H1 (cell line): ENCODE results near the gene PPP4R3A. TPM values are rescaled to one million over a fixed set of nuclear protein-coding genes. Genes with fewer than 3 reads are reported as not detected.

ENCODE experiments used
- CTCF ChIA-PET: fragments of 300-600 bp; sonication (Branson Sonifier 250); formaldehyde crosslinking; loops from one replicate; lab custom pipeline; 2021; ENCODE audit not compliant: partially characterized antibody; lab: Charles Lee
- POLR2A ChIA-PET: fragments of 300-600 bp; sonication (Branson Sonifier 250); formaldehyde crosslinking; loops from one replicate; lab custom pipeline; 2021; ENCODE audit warnings: inconsistent platforms; ENCODE audit not compliant: partially characterized antibody; lab: Charles Lee
- DNase-seq, 2 experiments: peaks; one replicate each; pipeline versions ENCODE4 v3.0.0 to v3.0.0-alpha.2; 2010 to 2022; ENCODE audit warnings: low spot score in 2 of 2, low read depth in 1 of 2, mixed read lengths in 1 of 2
- FAIRE-seq: peaks from 2 replicates; lab custom pipeline; 2011; peaks lifted over from hg19 to GRCh38; lab: Jason Lieb, UNC
- H2AFZ ChIP-seq: 2 replicates; pipeline ENCODE4 v1.8.1; 2012; ENCODE audit warnings: low read length, inconsistent platforms
- H2AK5ac ChIP-seq: 2 replicates; pipeline ENCODE4 v1.6.1; 2013; ENCODE audit warnings: low read depth, low read length
- H2BK120ac ChIP-seq: replicated peaks from 2 replicates; pipeline ENCODE3; 2013; ENCODE audit warnings: low read depth, low read length, inconsistent platforms
- H2BK12ac ChIP-seq: 2 replicates; pipeline ENCODE4 v1.6.1; 2013; ENCODE audit warnings: low read depth, low read length
- H2BK15ac ChIP-seq: 2 replicates; pipeline ENCODE4 v1.6.1; 2013; ENCODE audit warnings: low read length
- H2BK20ac ChIP-seq: 2 replicates; pipeline ENCODE4 v1.6.1; 2013; ENCODE audit warnings: low read length
- H2BK5ac ChIP-seq: 2 replicates; pipeline ENCODE4 v1.6.1; 2013; ENCODE audit warnings: low read depth, low read length
- H3K14ac ChIP-seq: 2 replicates; pipeline ENCODE4 v1.6.1; 2013; ENCODE audit warnings: inconsistent platforms; ENCODE audit not compliant: insufficient read length
- H3K18ac ChIP-seq: 2 replicates; pipeline ENCODE4 v1.6.1; 2013; ENCODE audit warnings: low read length; ENCODE audit errors: extremely low read depth
- H3K23ac ChIP-seq: 2 replicates; pipeline ENCODE4 v1.6.1; 2013; ENCODE audit warnings: inconsistent platforms; ENCODE audit not compliant: insufficient read length
- H3K23me2 ChIP-seq: 2 replicates; pipeline ENCODE4 v1.6.1; 2013; ENCODE audit warnings: low read depth, low read length
- H3K27ac ChIP-seq: 2 replicates; pipeline ENCODE4 v1.6.1; 2011; ENCODE audit warnings: low read depth, low read length, inconsistent platforms
- H3K27me3 ChIP-seq, 4 experiments: replicated peaks in 1 of 4; 1 replicate in 1 of 4; 2 replicates in 3 of 4; pipeline versions ENCODE4 v1.6.1 to v1.8.1; 2011 to 2013; ENCODE audit warnings: low read length in 3 of 4, mild to moderate bottlenecking in 3 of 4, inconsistent platforms in 2 of 4, mixed read lengths in 2 of 4, moderate library complexity in 1 of 4; ENCODE audit not compliant: control insufficient read depth in 3 of 4, insufficient read depth in 3 of 4; ENCODE audit errors: extremely low read depth in 1 of 4
- H3K36me3 ChIP-seq, 4 experiments: 2 replicates each; pipeline versions ENCODE4 v1.6.1 to v1.8.1; 2011 to 2013; ENCODE audit warnings: mild to moderate bottlenecking in 4 of 4, low read length in 3 of 4, moderate library complexity in 2 of 4, control low read depth in 1 of 4, inconsistent platforms in 1 of 4; ENCODE audit not compliant: insufficient read depth in 4 of 4, control insufficient read depth in 2 of 4
- H3K4ac ChIP-seq: replicated peaks from 2 replicates; pipeline ENCODE3; 2013; ENCODE audit warnings: low read length, low read depth, mixed read lengths, inconsistent platforms; ENCODE audit not compliant: insufficient read length
- H3K4me1 ChIP-seq, 4 experiments: replicated peaks in 1 of 4; 1 replicate in 1 of 4; 2 replicates in 3 of 4; pipeline versions ENCODE4 v1.6.1 to v1.8.1; 2011 to 2013; ENCODE audit warnings: low read length in 3 of 4, inconsistent platforms in 2 of 4, mixed read lengths in 1 of 4; ENCODE audit not compliant: insufficient read depth in 4 of 4, control insufficient read depth in 3 of 4
- H3K4me2 ChIP-seq, 2 experiments: 2 replicates each; pipeline versions ENCODE4 v1.6.1 to v1.8.1; 2011 to 2013; ENCODE audit warnings: low read depth in 2 of 2, low read length in 2 of 2, control low read depth in 1 of 2, inconsistent platforms in 1 of 2, mild to moderate bottlenecking in 1 of 2; ENCODE audit not compliant: insufficient read depth in 1 of 2
- H3K4me3 ChIP-seq, 4 experiments: fragments of 200-600, 300-600 bp in 1 of 4; sonication (generic), shearing (Covaris generic), sonication (Bioruptor Twin) in 1 of 4; 2 replicates each; pipeline versions ENCODE4 v1.5.1 to v1.8.1; 2011 to 2016; ENCODE audit warnings: low read length in 4 of 4, low read depth in 3 of 4, control low read depth in 2 of 4, inconsistent platforms in 2 of 4, mild to moderate bottlenecking in 2 of 4, mixed read lengths in 1 of 4, moderate library complexity in 1 of 4; ENCODE audit not compliant: insufficient read depth in 2 of 4; ENCODE audit errors: extremely low read depth in 1 of 4
- H3K56ac ChIP-seq: replicated peaks from 2 replicates; pipeline ENCODE3; 2013; ENCODE audit warnings: low read depth, mild to moderate bottlenecking, mixed read lengths, low read length, inconsistent platforms; ENCODE audit not compliant: insufficient read length
- H3K79me1 ChIP-seq: 2 replicates; pipeline ENCODE4 v1.6.1; 2013; ENCODE audit warnings: low read depth, low read length, control low read depth
- H3K79me2 ChIP-seq, 2 experiments: 2 replicates each; pipeline versions ENCODE4 v1.6.1 to v1.8.1; 2012 to 2013; ENCODE audit warnings: low read length in 2 of 2, mild to moderate bottlenecking in 2 of 2, inconsistent platforms in 1 of 2; ENCODE audit not compliant: insufficient read depth in 2 of 2, control insufficient read depth in 1 of 2
- H3K9ac ChIP-seq, 4 experiments: replicated peaks in 1 of 4; 1 replicate in 1 of 4; 2 replicates in 3 of 4; pipeline versions ENCODE4 v1.6.1 to v1.8.1; 2011 to 2013; ENCODE audit warnings: low read depth in 3 of 4, low read length in 3 of 4, control low read depth in 2 of 4, mild to moderate bottlenecking in 2 of 4, moderate library complexity in 2 of 4, inconsistent platforms in 1 of 4; ENCODE audit errors: extremely low read depth in 1 of 4
- H3K9me3 ChIP-seq, 2 experiments: 2 replicates each; pipeline versions ENCODE4 v1.6.1 to v1.8.1; 2012 to 2013; ENCODE audit warnings: mild to moderate bottlenecking in 2 of 2, moderate library complexity in 2 of 2, control low read depth in 1 of 2, inconsistent platforms in 1 of 2, low read depth in 1 of 2, low read length in 1 of 2, mixed read lengths in 1 of 2; ENCODE audit not compliant: insufficient read depth in 2 of 2
- H4K20me1 ChIP-seq, 2 experiments: replicated peaks in 1 of 2; 2 replicates each; pipeline versions ENCODE3 to v1.8.1; 2011 to 2013; ENCODE audit warnings: inconsistent platforms in 2 of 2, low read length in 2 of 2, mild to moderate bottlenecking in 1 of 2; ENCODE audit not compliant: insufficient read depth in 2 of 2, control insufficient read depth in 1 of 2
- H4K5ac ChIP-seq: 2 replicates; pipeline ENCODE4 v1.6.1; 2013; ENCODE audit warnings: low read length, low read depth, mixed read lengths, inconsistent platforms; ENCODE audit not compliant: insufficient read length
- H4K8ac ChIP-seq: 2 replicates; pipeline ENCODE4 v1.8.0; 2013; ENCODE audit warnings: mild to moderate bottlenecking, moderate library complexity, low read length, inconsistent platforms; ENCODE audit not compliant: insufficient read depth; ENCODE audit errors: extremely low read depth
- H4K91ac ChIP-seq: replicated peaks from 2 replicates; pipeline ENCODE3; 2013; ENCODE audit warnings: low read length, mixed read lengths, inconsistent platforms; ENCODE audit not compliant: insufficient read length
- CBX5 ChIP-seq: fragments of 300-800, 300-1000 bp; sonication (generic); IDR thresholded peaks from 2 replicates; pipeline ENCODE4 v1.7.1; 2016; ENCODE audit warnings: antibody characterized with exemption, low read length, low read depth
- CREB1 ChIP-seq: IDR thresholded peaks from 2 replicates; pipeline ENCODE4 v1.6.1; 2012; ENCODE audit warnings: inconsistent platforms
- HDAC2 ChIP-seq, 2 experiments: fragments of 300-600 bp in 1 of 2; sonication (generic) in 1 of 2; IDR thresholded peaks; 2 replicates each; pipeline ENCODE4 v1.6.1; 2011 to 2012; ENCODE audit warnings: low read depth in 2 of 2, low read length in 2 of 2, mild to moderate bottlenecking in 2 of 2, moderate library complexity in 2 of 2, borderline replicate concordance in 1 of 2, inconsistent platforms in 1 of 2
- PHF8 ChIP-seq: fragments of 200-600 bp; sonication (generic); conservative IDR thresholded peaks from 2 replicates; pipeline ENCODE4 v1.7.1; 2012; ENCODE audit warnings: low read depth, mild to moderate bottlenecking, inconsistent platforms, low read length, moderate library complexity
- RXRA ChIP-seq: IDR thresholded peaks from 2 replicates; pipeline ENCODE4 v1.6.1; 2011; ENCODE audit warnings: low read depth, mild to moderate bottlenecking, low read length, moderate library complexity; ENCODE audit not compliant: insufficient read depth
- TAF1 ChIP-seq: IDR thresholded peaks from 2 replicates; pipeline ENCODE4 v1.6.1; 2011; ENCODE audit warnings: mild to moderate bottlenecking, low read depth, low read length
- WGBS, 2 experiments: shearing (Covaris generic) in 1 of 2; methylation state at CpG; one replicate each; pipeline versions ENCODE4 v1.1.6 to v1.1.7; 2013 to 2015; ENCODE audit warnings: low lambda C conversion rate in 2 of 2, mixed read lengths in 2 of 2, inconsistent platforms in 1 of 2, low coverage in 1 of 2, missing lambda C conversion rate in 1 of 2; ENCODE audit not compliant: insufficient replicate concordance in 2 of 2, insufficient coverage in 1 of 2, insufficient read length in 1 of 2; ENCODE audit errors: extremely low coverage in 1 of 2, missing lambda C conversion rate in 1 of 2; 5-methylcytosine and 5-hydroxymethylcytosine counted together
- polyA plus RNA-seq, 7 experiments: library from polyadenylated mRNA; depleted of rRNA in 3 of 7; stranded (reverse) in 5 of 7; unstranded in 2 of 7; fragments of >200 nt in 5 of 7; fragments of 200-250 nt in 2 of 7; gene quantifications; 1 replicate in 5 of 7; 2 replicates in 1 of 7; 4 replicates in 1 of 7; pipeline versions ENCODE4 v1.2.1 to v1.2.3, GENCODE V29; 2011 to 2013; ENCODE audit warnings: missing spikeins in 2 of 7, mixed read lengths in 2 of 7
- total RNA-seq: library from RNA; stranded (reverse); fragmentation: NEBNext Ultra II Directional; extraction: Animal tissue kit (Norgen Biotek cat#: 25700); gene quantifications from 2 replicates; pipeline ENCODE4 v1.2.1, GENCODE V29; 2021

Gene PPP4R3A
- total and polyA plus RNA-seq, 2 of the 8 experiments (the other 6 are each of a cell fraction or from before 2014, with no cell fraction given) = 31.7 to 122 TPM

GRCh38 chr14:91419044-91419397 lies 91.1 kb downstream of the PPP4R3A start:
- H2BK15ac ChIP-seq = no peak overlapping the region
- DNase-seq = peak in 1 of 2 experiments; percentile 47
- TF ChIP-seq PHF8 (no peak), HDAC2 (IDR thresholded peaks at IDR 0.05; ENCODE audit: borderline replicate concordance in 1 of 2, low read depth in 2 of 2, low read length in 2 of 2) (no peak), CBX5 (no peak), RXRA (no peak), TAF1 (no peak), CREB1 (no peak)
- no peak overlapping the region for H4K5ac ChIP-seq
- H3K9ac ChIP-seq = no peak overlapping the region
- H3K27me3 ChIP-seq = peaks cover 0 to 6% (median 3%) of the 10 kb centered on the region in 4 experiments; a peak in 2 of 7 replicates
- no peak overlapping the region for H3K14ac ChIP-seq
- H4K8ac ChIP-seq = no peak overlapping the region
- FAIRE-seq = no peak
- H3K23me2 ChIP-seq = peaks cover 17% of the 10 kb centered on the region
- no peak overlapping the region for H3K4ac ChIP-seq
- H2AFZ ChIP-seq = no peak overlapping the region
- no peak overlapping the region for H2BK12ac ChIP-seq
- H3K18ac ChIP-seq = no peak overlapping the region
- H3K9me3 ChIP-seq = no peaks in the 10 kb centered on the region
- 64% methylated on average over 12 of the region's 12 CpGs; no CpG with 5 or more reads in 1 of the 2 experiments for WGBS, 2 experiments
- H2BK20ac ChIP-seq = no peak overlapping the region
- H3K4me1 ChIP-seq = peaks cover 7 to 22% (median 10%) of the 10 kb centered on the region in 4 experiments; a peak in 6 of 7 replicates
- H3K4me3 ChIP-seq = no peak overlapping the region
- no peak overlapping the region for H3K56ac ChIP-seq
- H4K20me1 ChIP-seq = peaks cover 0 to 4% of the 10 kb centered on the region in 2 experiments
- H3K23ac ChIP-seq = no peak overlapping the region
- H3K79me1 ChIP-seq = peaks cover 3% of the 10 kb centered on the region; the same call in 1 of the 2 replicates
- CTCF ChIA-PET = interaction anchor here (0.8 to 10.0 kb wide), 21 partner anchors 8 to 480 kb away, joined by 3 to 135 read pairs (median 5); no protein-coding TSS in a partner anchor
- H3K27ac ChIP-seq = no peak overlapping the region
- H3K4me2 ChIP-seq = no peak overlapping the region
- no peak overlapping the region for H4K91ac ChIP-seq
- no peak overlapping the region for H2BK120ac ChIP-seq
- H3K79me2 ChIP-seq = peaks cover 0 to 22% of the 10 kb centered on the region in 2 experiments; a peak in 3 of 4 replicates
- H2BK5ac ChIP-seq = no peak overlapping the region
- POLR2A ChIA-PET = interaction anchor here (1.0 to 7.0 kb wide), 6 partner anchors 16 to 116 kb away, joined by 3 to 66 read pairs (median 6); no protein-coding TSS in a partner anchor
- no peak overlapping the region for H2AK5ac ChIP-seq
- no peaks in the 10 kb centered on the region for H3K36me3 ChIP-seq
